IMR-90 (cell line): ENCODE results near the gene NUP50. TPM values are rescaled to one million over a fixed set of nuclear protein-coding genes. Genes with fewer than 3 reads are reported as not detected.

Experiments
- ATAC-seq: fragments of 200-7000 bp; cut with Tn5 transposase; 2 replicates; pipeline ENCODE4 v1.9.1; 2020; ENCODE audit warnings: low read depth, mild to moderate bottlenecking, moderate library complexity
- BruUV-seq: library from RNA; stranded (reverse); fragments of 400-500 nt; replicated peaks from 2 replicates; lab custom pipeline; 2021; lab: Mats Ljungman, UMichigan
- CTCF ChIA-PET: fragments of 300-600 bp; formaldehyde crosslinking; extraction: SDS; loops from one replicate; lab custom pipeline; 2021; ENCODE audit warnings: antibody characterized with exemption; lab: Yijun Ruan, JAX
- POLR2A ChIA-PET: fragments of 300-600 bp; sonication (Branson Sonifier 250); formaldehyde crosslinking; loops from one replicate; lab custom pipeline; 2022; ENCODE audit warnings: antibody characterized with exemption; ENCODE audit not compliant: unreplicated experiment; lab: Charles Lee
- DNase-seq: peaks from one replicate; pipeline ENCODE4 v3.0.0; 2013
- H2AFZ ChIP-seq: replicated peaks from 2 replicates; pipeline ENCODE3; 2013; ENCODE audit warnings: low read length, mild to moderate bottlenecking; ENCODE audit not compliant: poor library complexity
- H2AK5ac ChIP-seq: 2 replicates; pipeline ENCODE4 v1.6.1; 2013; ENCODE audit warnings: low read depth, low read length, inconsistent platforms
- H2AK9ac ChIP-seq: replicated peaks from 2 replicates; pipeline ENCODE3; 2013; ENCODE audit warnings: mild to moderate bottlenecking, low read depth, low read length, moderate library complexity; ENCODE audit not compliant: poor library complexity
- H2BK120ac ChIP-seq: 2 replicates; pipeline ENCODE4 v1.6.1; 2013; ENCODE audit warnings: low read depth, low read length, inconsistent platforms
- H2BK15ac ChIP-seq: 3 replicates; pipeline ENCODE4 v1.6.1; 2013; ENCODE audit warnings: low read depth, low read length, inconsistent platforms
- H2BK20ac ChIP-seq: 2 replicates; pipeline ENCODE4 v1.6.1; 2013; ENCODE audit warnings: low read depth, mild to moderate bottlenecking, inconsistent platforms, low read length, moderate library complexity
- H2BK5ac ChIP-seq: 2 replicates; pipeline ENCODE4 v1.6.1; 2013; ENCODE audit warnings: mild to moderate bottlenecking, low read depth, low read length, inconsistent platforms; ENCODE audit not compliant: poor library complexity, severe bottlenecking
- H3K14ac ChIP-seq: replicated peaks from 2 replicates; pipeline ENCODE4 v1.6.1; 2013; ENCODE audit warnings: low read depth, low read length, inconsistent platforms
- H3K18ac ChIP-seq: 2 replicates; pipeline ENCODE4 v1.6.1; 2013; ENCODE audit warnings: low read depth, low read length, control low read depth
- H3K23ac ChIP-seq: 2 replicates; pipeline ENCODE4 v1.6.1; 2013; ENCODE audit warnings: low read depth, low read length, inconsistent platforms
- H3K27ac ChIP-seq: 2 replicates; pipeline ENCODE4 v1.5.1; 2013; ENCODE audit warnings: mild to moderate bottlenecking, control low read depth, low read length; ENCODE audit not compliant: insufficient read depth
- H3K27me3 ChIP-seq: 2 replicates; pipeline ENCODE4 v1.6.1; 2013; ENCODE audit warnings: low read length; ENCODE audit not compliant: control insufficient read depth, insufficient read depth
- H3K36me3 ChIP-seq: 2 replicates; pipeline ENCODE4 v1.6.1; 2013; ENCODE audit warnings: low read length, mixed read lengths; ENCODE audit not compliant: control insufficient read depth, insufficient read depth
- H3K4ac ChIP-seq: 2 replicates; pipeline ENCODE4 v1.6.1; 2013; ENCODE audit warnings: low read depth, low read length, inconsistent platforms
- H3K4me1 ChIP-seq: 2 replicates; pipeline ENCODE4 v1.6.1; 2013; ENCODE audit warnings: low read length, mixed read lengths; ENCODE audit not compliant: control insufficient read depth, insufficient read depth
- H3K4me2 ChIP-seq: 2 replicates; pipeline ENCODE4 v1.6.1; 2013; ENCODE audit warnings: low read depth, mild to moderate bottlenecking, control low read depth, low read length, moderate library complexity
- H3K4me3 ChIP-seq: 2 replicates; pipeline ENCODE4 v1.5.1; 2013; ENCODE audit warnings: low read depth, mild to moderate bottlenecking, control low read depth, low read length, moderate library complexity; ENCODE audit not compliant: insufficient read depth
- H3K56ac ChIP-seq: 2 replicates; pipeline ENCODE4 v1.6.1; 2013; ENCODE audit warnings: low read length, inconsistent platforms; ENCODE audit not compliant: insufficient read depth; ENCODE audit errors: extremely low read depth
- H3K79me1 ChIP-seq, 2 experiments: 2 replicates each; pipeline ENCODE4 v1.6.1; 2013; ENCODE audit warnings: low read length in 2 of 2, inconsistent platforms in 1 of 2, low read depth in 1 of 2
- H3K9ac ChIP-seq: 2 replicates; pipeline ENCODE4 v1.6.1; 2013; ENCODE audit warnings: low read depth, low read length, control low read depth
- H3K9me1 ChIP-seq: 2 replicates; pipeline ENCODE4 v1.6.1; 2013; ENCODE audit warnings: low read length, inconsistent platforms; ENCODE audit not compliant: insufficient read depth
- H3K9me3 ChIP-seq: 2 replicates; pipeline ENCODE4 v1.6.1; 2013; ENCODE audit warnings: low read length; ENCODE audit not compliant: control insufficient read depth, insufficient read depth
- H4K20me1 ChIP-seq: 2 replicates; pipeline ENCODE4 v1.6.1; 2013; ENCODE audit warnings: low read length, inconsistent platforms; ENCODE audit not compliant: insufficient read depth
- H4K5ac ChIP-seq: 2 replicates; pipeline ENCODE4 v1.6.1; 2013; ENCODE audit warnings: mild to moderate bottlenecking, low read depth, low read length, control low read depth
- H4K8ac ChIP-seq, 2 experiments: 2 replicates each; pipeline ENCODE4 v1.6.1; 2013; ENCODE audit warnings: low read depth in 2 of 2, low read length in 2 of 2, control low read depth in 1 of 2, inconsistent platforms in 1 of 2
- H4K91ac ChIP-seq: 2 replicates; pipeline ENCODE4 v1.6.1; 2013; ENCODE audit warnings: low read depth, low read length, inconsistent platforms; ENCODE audit not compliant: insufficient read depth
- CHD1 ChIP-seq: IDR thresholded peaks from 2 replicates; pipeline ENCODE4 v1.6.1; 2012; ENCODE audit warnings: low read depth, low read length, improper control_type of control experiment
- POLR2A ChIP-seq: IDR thresholded peaks from 2 replicates; pipeline ENCODE4 v1.6.1; 2012; ENCODE audit warnings: mild to moderate bottlenecking, low read depth, low read length
- RCOR1 ChIP-seq: IDR thresholded peaks from 2 replicates; pipeline ENCODE4 v1.6.1; 2012; ENCODE audit warnings: mild to moderate bottlenecking, low read length, improper control_type of control experiment; ENCODE audit not compliant: insufficient replicate concordance
- RFX5 ChIP-seq: IDR thresholded peaks from 2 replicates; pipeline ENCODE4 v1.8.0; 2012; ENCODE audit warnings: low read depth, mild to moderate bottlenecking, low read length, moderate library complexity
- SMC3 ChIP-seq: fragments of 150-350 bp; IDR thresholded peaks from 2 replicates; pipeline ENCODE4 v1.6.1; 2016; ENCODE audit warnings: low read depth, mild to moderate bottlenecking, antibody characterized with exemption, low read length, moderate library complexity
- WGBS, 2 experiments: methylation state at CpG; one replicate each; pipeline versions ENCODE4 v1.1.5 to v1.1.7; 2013; ENCODE audit warnings: missing lambda C conversion rate in 2 of 2; ENCODE audit not compliant: insufficient read length in 1 of 2; ENCODE audit errors: extremely low coverage in 2 of 2; 5-methylcytosine and 5-hydroxymethylcytosine counted together
- dilution Hi-C: fragments of 300-500 bp; cut with HindIII; formaldehyde crosslinking; loops from one replicate; pipeline ENCODE4 v1.14.3; 2018; ENCODE audit warnings: low sequenced_read_pairs; ENCODE audit not compliant: unreplicated experiment
- in situ Hi-C: fragments of 300-500 bp; cut with MboI; formaldehyde crosslinking; loops from 3 replicates; pipeline ENCODE4 v1.14.3; 2019; ENCODE audit warnings: low sequenced_read_pairs, inconsistent platforms, mixed read lengths
- intact Hi-C: fragments of 100-400 bp; cut with micrococcal nuclease; formaldehyde crosslinking; loops from 2 replicates; pipeline ENCODE4 v1.10.0; 2022
- polyA plus RNA-seq, 3 experiments: library from polyadenylated mRNA; depleted of rRNA; stranded (reverse); fragments of >200 nt; gene quantifications; 2 replicates each; pipeline ENCODE4 v1.2.3, GENCODE V29; 2012; ENCODE audit warnings: low replicate concordance in 1 of 3
- total RNA-seq: library from RNA; depleted of rRNA; stranded (reverse); fragments of >200 nt; gene quantifications from 2 replicates; pipeline ENCODE4 v1.2.3, GENCODE V29; 2012

The NUP50 gene
- total and polyA plus RNA-seq, 2 of the 4 experiments (the other 2 are of a cell fraction) = 12.8 to 65.4 TPM

GRCh38 chr22:45233827-45234226, 70.1 kb downstream of the NUP50 start:
- in situ Hi-C loops (no loop called here), intact Hi-C loops (no loop called here), dilution Hi-C loops (no loop called here)
- Histone ChIP-seq H2BK20ac (no peak overlapping the region), H3K18ac (no peak overlapping the region), H3K4ac (no peak overlapping the region), H4K8ac (no peak overlapping the region), H2BK5ac (no peak overlapping the region), H2AK5ac (no peak overlapping the region), H4K5ac (no peak overlapping the region), H3K9ac (no peak overlapping the region), H3K4me3 (no peak overlapping the region), H3K4me2 (no peak overlapping the region), H4K91ac (no peak overlapping the region), H3K79me1 (peaks cover 12 to 63% of the 10 kb centered on the region in 2 experiments; a peak in 3 of 4 replicates), H3K36me3 (peaks cover 4% of the 10 kb centered on the region; the same call in 1 of the 2 replicates), H3K56ac (no peak overlapping the region), H4K20me1 (peaks cover 62% of the 10 kb centered on the region), H3K14ac (no peak overlapping the region), H3K27me3 (no peaks in the 10 kb centered on the region), H3K9me1 (no peaks in the 10 kb centered on the region), H3K9me3 (no peaks in the 10 kb centered on the region), H2AFZ (no peak overlapping the region), H2AK9ac (no peak overlapping the region), H3K27ac (no peak overlapping the region), H2BK15ac (no peak overlapping the region), H2BK120ac (no peak overlapping the region), H3K4me1 (no peaks in the 10 kb centered on the region), H3K23ac (no peak overlapping the region)
- BruUV-seq = no TSS peak
- ChIA-PET CTCF (no interaction called here), POLR2A (no interaction called here)
- 90% methylated on average over 4 of the region's 10 CpGs; no CpG with 5 or more reads in 1 of the 2 experiments for WGBS, 2 experiments
- DNase-seq (no peak), ATAC-seq (no peak)
- TF ChIP-seq RFX5 (no peak), RCOR1 (no peak), SMC3 (no peak), POLR2A (peak; percentile 4; the same call in 1 of the 2 replicates), CHD1 (no peak)
